Suprapubic skin (tissue), 4 donors: ENCODE data around the gene CCDC148. TPM values are rescaled to one million over a fixed set of nuclear protein-coding genes. Genes with fewer than 3 reads are reported as not detected.

ENCODE experiments used
- DNase-seq, 2 donors: peaks; one replicate each; pipeline ENCODE4 v3.0.0-alpha.2; 2019; ENCODE audit warnings: low spot score in 2 of 2
- H3K27ac ChIP-seq: fragments of 200-600 bp; sonication (generic); one replicate; pipeline ENCODE4 v1.5.1; 2019
- H3K27me3 ChIP-seq: fragments of 200-600 bp; sonication (generic); one replicate; pipeline ENCODE4 v1.5.1; 2019
- H3K36me3 ChIP-seq: fragments of 200-600 bp; sonication (generic); one replicate; pipeline ENCODE4 v1.5.1; 2019
- H3K4me1 ChIP-seq: fragments of 200-600 bp; sonication (generic); one replicate; pipeline ENCODE4 v1.5.1; 2019
- H3K4me3 ChIP-seq: fragments of 200-600 bp; sonication (generic); one replicate; pipeline ENCODE4 v1.5.1; 2019; ENCODE audit warnings: mild to moderate bottlenecking
- H3K9me3 ChIP-seq: fragments of 200-600 bp; sonication (generic); one replicate; pipeline ENCODE4 v1.5.1; 2019
- CTCF ChIP-seq, 2 donors: fragments of 200-600 bp in 1 of 2; fragments of 450-650 bp in 1 of 2; sonication (generic) in 1 of 2; IDR thresholded peaks; one replicate each; pipeline ENCODE4 v1.5.1; 2016 to 2019; ENCODE audit warnings: antibody characterized with exemption in 2 of 2, mild to moderate bottlenecking in 1 of 2, moderate library complexity in 1 of 2
- EP300 ChIP-seq: sonication (generic); formaldehyde crosslinking; IDR thresholded peaks from one replicate; pipeline ENCODE4 v1.6.1; 2017; ENCODE audit warnings: antibody characterized with exemption
- POLR2A ChIP-seq, 2 donors: fragments of 450-650 bp; IDR thresholded peaks; one replicate each; pipeline ENCODE4 v1.6.1; 2017; ENCODE audit warnings: antibody characterized with exemption in 2 of 2, mild to moderate bottlenecking in 2 of 2, moderate library complexity in 2 of 2
- POLR2AphosphoS5 ChIP-seq, 3 donors: sonication (generic); formaldehyde crosslinking; IDR thresholded peaks; one replicate each; pipeline ENCODE4 v1.6.1; 2017; ENCODE audit warnings: antibody characterized with exemption in 3 of 3
- WGBS: methylation state at CpG from one replicate; pipeline ENCODE4 v1.1.5; 2018; 5-methylcytosine and 5-hydroxymethylcytosine counted together
- total RNA-seq, 4 donors: library from RNA; depleted of rRNA; stranded (reverse); fragments of >200 nt; gene quantifications; one replicate each; pipeline ENCODE4 v1.1.0, GENCODE V29; 2016

CCDC148 gene
- total RNA-seq, 4 donors from 2014 or later = 0.29 to 0.72 (median 0.42) TPM; not detected in 1

GRCh38 chr2:158321264-158321663 is 135.3 kb downstream of the CCDC148 start:
- Histone ChIP-seq H3K4me3 (no peak overlapping the region), H3K9me3 (no peaks in the 10 kb centered on the region), H3K27ac (no peak overlapping the region), H3K4me1 (no peaks in the 10 kb centered on the region), H3K36me3 (no peaks in the 10 kb centered on the region), H3K27me3 (no peaks in the 10 kb centered on the region)
- no peak for DNase-seq
- TF ChIP-seq EP300 (no peak), POLR2AphosphoS5 (IDR thresholded peaks at IDR 0.05) (no peak), POLR2A (IDR thresholded peaks at IDR 0.05) (no peak), CTCF (IDR thresholded peaks at IDR 0.05) (no peak)
- WGBS = 34% methylated on average over 3 of the region's 3 CpGs

GRCh38 chr2:158319269-158319668 is 137.3 kb downstream of the CCDC148 start:
- Histone ChIP-seq H3K9me3 (no peaks in the 10 kb centered on the region), H3K36me3 (no peaks in the 10 kb centered on the region), H3K4me3 (no peak overlapping the region), H3K4me1 (no peaks in the 10 kb centered on the region), H3K27me3 (no peaks in the 10 kb centered on the region), H3K27ac (no peak overlapping the region)
- 48% methylated on average over 1 of the region's 1 CpG for WGBS
- no peak for TF ChIP-seq POLR2AphosphoS5 (IDR thresholded peaks at IDR 0.05)
- TF ChIP-seq CTCF (IDR thresholded peaks at IDR 0.05) = no peak
- TF ChIP-seq EP300 = no peak
- TF ChIP-seq POLR2A (IDR thresholded peaks at IDR 0.05) = no peak
- DNase-seq = no peak

GRCh38 chr2:158317642-158318041 is 138.9 kb downstream of the CCDC148 start:
- no peak for DNase-seq
- Histone ChIP-seq H3K27me3 (no peaks in the 10 kb centered on the region), H3K9me3 (no peaks in the 10 kb centered on the region), H3K4me1 (no peaks in the 10 kb centered on the region), H3K36me3 (no peaks in the 10 kb centered on the region), H3K4me3 (no peak overlapping the region), H3K27ac (no peak overlapping the region)
- WGBS = 86% methylated on average over 2 of the region's 2 CpGs
- no peak for TF ChIP-seq EP300
- no peak for TF ChIP-seq CTCF (IDR thresholded peaks at IDR 0.05)
- TF ChIP-seq POLR2AphosphoS5 (IDR thresholded peaks at IDR 0.05) = no peak
- no peak for TF ChIP-seq POLR2A (IDR thresholded peaks at IDR 0.05)

- no peaks in the 10 kb centered on the region for H3K36me3 ChIP-seq
- no peak for DNase-seq
- H3K27ac ChIP-seq = no peak overlapping the region
- no peaks in the 10 kb centered on the region for H3K4me1 ChIP-seq
- H3K9me3 ChIP-seq = no peaks in the 10 kb centered on the region
- no peaks in the 10 kb centered on the region for H3K27me3 ChIP-seq
- H3K4me3 ChIP-seq = no peak overlapping the region
- TF ChIP-seq CTCF (IDR thresholded peaks at IDR 0.05) (no peak), EP300 (no peak), POLR2AphosphoS5 (IDR thresholded peaks at IDR 0.05) (no peak), POLR2A (IDR thresholded peaks at IDR 0.05) (no peak)
- whole genome bisulfite sequencing = 57% methylated on average over 1 of the region's 1 CpG
These were observed 140.6 kb downstream of the CCDC148 start for GRCh38 chr2:158315803-158316414.

- no peaks in the 10 kb centered on the region for H3K27me3 ChIP-seq
- 40% methylated on average over 1 of the region's 1 CpG for WGBS
- H3K36me3 ChIP-seq = no peaks in the 10 kb centered on the region
- no peak overlapping the region for H3K4me3 ChIP-seq
- no peak for DNase-seq
- no peak for TF ChIP-seq POLR2AphosphoS5 (IDR thresholded peaks at IDR 0.05)
- TF ChIP-seq POLR2A (IDR thresholded peaks at IDR 0.05) = no peak
- TF ChIP-seq CTCF (IDR thresholded peaks at IDR 0.05) = no peak
- TF ChIP-seq EP300 = no peak
- H3K4me1 ChIP-seq = no peaks in the 10 kb centered on the region
- H3K27ac ChIP-seq = no peak overlapping the region
- no peaks in the 10 kb centered on the region for H3K9me3 ChIP-seq
These were observed 141.6 kb downstream of the CCDC148 start for GRCh38 chr2:158315000-158315399.
